ENCODE results near the gene PPP2R2C.

Gene PPP2R2C

DNA sequence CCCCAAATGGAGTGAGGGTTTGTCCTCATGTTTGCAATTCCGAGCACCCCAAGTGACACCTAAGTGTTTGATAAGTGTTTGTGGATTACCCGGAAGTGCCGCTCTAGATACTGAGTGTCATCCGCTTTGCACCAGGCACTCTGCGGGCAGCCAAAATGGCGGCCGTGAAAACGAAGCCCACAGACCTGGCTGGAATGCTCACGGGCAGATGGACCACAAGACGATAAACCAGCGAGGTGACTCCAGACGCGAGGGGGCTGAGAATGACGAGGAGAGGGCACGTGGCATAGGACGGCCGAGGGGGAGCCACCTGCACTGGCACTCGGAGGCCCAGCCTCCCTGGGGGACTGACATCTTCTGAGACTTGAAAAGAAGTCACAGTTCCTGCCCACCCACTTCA lies 51.0 kb downstream of the PPP2R2C start:
- DNase-seq: no peak

DNA sequence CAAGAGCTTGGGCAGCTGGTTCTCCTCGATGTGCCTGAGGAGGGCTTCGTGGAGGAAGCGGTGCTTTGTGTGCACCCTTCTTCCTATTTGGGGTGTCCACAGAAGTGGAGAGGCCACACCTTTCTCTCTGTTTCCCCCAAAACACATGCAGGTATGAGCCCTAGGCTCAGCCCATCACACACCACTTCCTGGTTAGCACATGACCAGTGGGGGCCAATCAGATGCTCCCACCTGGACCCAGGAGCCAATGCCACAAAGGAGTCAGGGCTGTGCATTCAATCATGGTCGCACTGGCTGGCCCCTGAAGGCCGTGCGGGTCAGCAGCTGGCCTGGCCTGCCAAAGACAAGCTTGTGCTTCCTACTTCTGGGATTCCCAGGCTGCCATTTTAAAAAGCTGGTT lies 51.4 kb downstream of the PPP2R2C start:
- no peak for DNase-seq

DNA sequence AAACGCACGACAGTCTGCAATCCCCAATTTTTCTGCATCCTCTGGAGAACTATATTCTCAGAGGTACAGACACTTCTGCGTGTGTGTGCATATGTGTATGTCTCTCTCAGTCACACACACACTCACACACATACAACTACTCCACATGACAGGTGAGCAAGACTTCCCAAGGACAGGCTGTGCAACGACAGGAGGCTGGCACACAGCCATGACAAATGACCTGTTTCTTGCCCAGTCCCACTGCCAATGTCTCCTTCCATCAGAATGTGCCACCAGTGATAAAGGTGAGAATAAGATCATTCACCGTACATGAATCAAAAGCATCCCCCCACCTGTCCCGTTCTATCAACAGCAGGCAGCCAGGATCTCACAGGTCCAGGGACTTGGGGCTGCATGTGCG lies 52.4 kb downstream of the PPP2R2C start:
- no peak for DNase-seq

DNA sequence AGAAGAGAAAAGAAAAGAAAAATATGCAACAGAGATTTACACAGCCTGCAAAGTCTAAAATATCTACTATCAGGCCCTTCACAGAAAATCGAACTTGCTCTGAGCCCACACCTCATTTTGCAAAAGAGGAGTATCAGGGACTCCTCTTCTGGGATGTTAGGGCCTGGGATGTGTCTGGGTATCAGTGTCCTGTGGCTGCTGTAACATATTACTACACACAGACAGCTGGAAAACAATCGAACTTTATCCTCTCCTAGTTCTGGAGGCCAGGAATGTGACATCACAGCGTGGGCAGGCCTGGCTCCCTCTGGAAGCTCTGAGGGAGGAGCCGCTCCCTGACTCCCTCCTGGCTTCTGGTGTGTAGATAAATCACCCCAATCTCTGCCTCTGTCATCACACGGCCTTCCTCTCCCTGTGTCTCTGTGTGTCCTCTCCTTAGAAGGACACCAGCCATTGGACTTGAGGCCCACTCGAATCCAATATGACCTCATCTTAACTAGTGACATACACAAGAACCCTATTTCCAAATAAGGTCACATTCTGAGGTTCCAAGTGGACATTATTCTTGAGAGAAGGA lies 52.9 kb downstream of the PPP2R2C start:
- no peak for DNase-seq

DNA sequence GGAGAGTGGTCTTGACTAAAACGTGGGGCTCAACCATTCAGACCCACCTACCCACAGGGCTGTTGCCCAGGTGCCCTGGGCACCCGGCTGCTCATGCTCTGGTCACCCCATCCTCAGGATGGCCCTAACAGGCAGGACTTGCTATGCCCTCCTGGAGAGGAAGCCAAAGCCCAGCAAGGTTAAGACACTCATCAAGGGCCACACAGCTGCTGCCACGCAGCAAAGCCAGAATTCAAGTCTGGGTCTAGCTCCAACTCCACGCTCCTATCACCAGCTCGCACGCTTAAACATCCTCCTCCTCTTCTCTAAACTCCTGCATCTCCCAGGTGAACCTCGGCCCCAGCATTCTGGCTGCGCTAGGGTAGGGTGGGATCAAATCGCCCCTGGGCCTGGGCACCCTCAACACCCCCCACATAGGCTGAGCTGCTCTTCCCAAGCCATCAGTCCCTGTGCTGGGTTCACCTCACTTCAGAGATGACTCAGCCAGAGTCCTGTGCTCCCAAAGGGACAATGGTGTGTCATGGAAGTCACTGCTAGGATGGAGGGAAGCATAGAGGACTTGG lies 54.1 kb downstream of the PPP2R2C start:
- DNase-seq: no peak

DNA sequence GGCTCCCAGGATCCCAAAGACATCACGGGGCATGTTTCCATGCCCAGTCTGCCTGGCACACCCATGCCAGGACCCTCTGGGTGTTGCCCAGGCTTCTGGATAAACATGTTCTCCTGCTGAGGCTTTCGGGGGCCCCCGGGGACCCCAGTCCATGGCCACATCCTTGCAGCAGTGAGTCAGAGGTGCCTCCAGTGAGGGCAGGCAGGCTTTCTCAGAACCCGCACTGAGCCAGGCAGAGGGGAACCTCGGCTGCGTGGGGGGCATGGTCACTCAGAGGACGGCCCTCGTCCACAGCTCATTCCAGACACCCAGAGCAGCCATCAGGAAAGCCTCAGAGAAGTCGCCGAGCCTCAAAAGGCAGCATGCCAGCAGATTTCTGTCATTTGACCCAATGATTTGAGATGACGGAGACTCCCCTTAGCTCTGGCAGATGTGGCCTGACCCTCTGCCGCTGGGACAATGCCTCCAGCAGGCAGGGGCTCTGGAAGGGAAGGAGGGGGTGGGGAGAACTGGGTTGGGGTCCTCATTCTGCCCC lies 54.8 kb downstream of the PPP2R2C start:
- DNase-seq: no peak

DNA sequence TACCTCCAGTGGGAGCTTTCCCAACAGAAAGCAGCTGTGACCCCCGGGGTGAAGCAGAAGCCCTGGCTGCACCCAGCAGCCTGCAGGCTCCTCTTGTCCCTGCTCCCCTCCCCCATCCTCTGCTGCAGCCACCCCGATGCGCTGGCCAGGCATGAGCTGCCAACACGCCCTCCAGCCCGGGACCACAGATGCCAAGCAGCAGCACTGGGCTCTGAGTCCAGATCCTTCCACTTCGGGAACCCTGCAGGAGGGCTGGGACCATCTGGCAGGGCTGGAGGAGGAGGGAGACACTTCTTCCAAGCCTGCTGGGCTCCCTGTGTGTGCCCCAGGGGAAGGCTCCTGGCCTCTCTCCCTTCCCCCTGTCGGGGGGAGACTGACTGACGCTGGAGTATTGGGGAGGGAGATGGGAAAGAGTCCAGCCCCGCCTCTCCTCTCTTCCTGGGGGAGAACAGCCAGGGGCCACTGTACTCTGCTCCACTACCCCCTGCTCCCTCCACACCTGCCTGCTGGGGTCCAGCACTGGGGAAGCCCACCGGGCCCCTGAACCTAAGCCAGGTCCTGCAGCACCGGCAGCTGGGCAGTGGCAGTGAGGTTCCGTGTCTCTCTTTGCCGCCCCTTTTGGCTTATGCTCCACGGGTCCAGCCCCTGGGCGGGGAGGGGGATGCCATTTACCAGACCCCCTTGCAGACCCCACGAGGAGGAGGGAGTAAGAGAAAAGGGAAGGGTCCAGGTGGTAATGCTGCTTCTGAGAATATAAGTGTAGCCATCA lies 55.7 kb downstream of the PPP2R2C start:
- no peak for DNase-seq

DNA sequence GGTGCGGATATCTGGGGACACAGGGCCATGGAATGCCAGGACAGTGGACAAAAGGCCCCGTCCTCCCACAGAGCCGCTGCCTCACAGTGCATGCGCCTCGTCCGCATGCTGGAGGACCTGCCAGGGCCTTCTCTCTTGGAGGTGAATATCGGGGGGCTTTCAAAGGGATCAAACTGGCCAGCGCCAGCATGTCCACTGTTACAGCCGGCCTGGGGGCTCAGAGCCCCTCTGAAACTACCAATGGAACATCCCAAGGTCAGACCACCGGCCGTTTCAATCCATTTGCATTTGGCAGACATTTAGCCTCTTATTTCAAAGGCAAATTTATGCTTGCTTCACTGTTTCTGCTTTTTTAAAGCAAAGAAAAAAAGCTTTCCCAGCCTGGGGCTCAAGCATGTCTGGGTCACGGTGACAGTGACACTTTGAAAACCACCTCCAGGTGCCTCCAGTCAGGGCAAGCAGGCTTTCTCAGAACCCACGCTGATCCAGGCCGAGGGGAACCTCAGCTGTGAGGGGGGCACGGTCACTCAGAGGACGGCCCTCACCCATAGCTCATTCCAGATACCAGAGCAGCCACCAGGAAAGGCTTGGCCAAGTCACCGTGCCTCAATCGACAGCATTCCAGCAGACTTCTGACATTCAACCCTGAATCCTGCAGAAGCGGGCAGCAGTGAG lies 57.2 kb downstream of the PPP2R2C start:
- DNase-seq: no peak

DNA sequence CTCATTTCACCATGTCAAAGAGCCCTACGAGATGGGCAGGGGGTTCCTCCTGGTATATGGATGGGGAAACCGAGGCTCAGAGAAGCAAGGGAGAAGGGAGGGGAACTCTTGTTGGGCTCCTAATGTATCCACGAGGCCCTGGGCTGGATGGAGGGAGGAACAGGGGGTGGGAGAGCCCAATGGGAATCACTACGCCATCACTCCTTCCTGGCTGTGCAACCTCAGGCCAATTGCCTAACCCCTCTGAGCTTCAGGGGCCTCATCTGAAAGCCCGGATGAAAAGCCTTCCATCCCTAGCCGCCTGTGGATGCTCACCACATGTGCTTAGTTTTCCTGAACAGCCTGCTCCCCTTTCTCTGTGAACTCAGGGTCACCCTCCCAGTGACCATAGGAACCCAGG lies 57.8 kb downstream of the PPP2R2C start:
- no peak for DNase-seq

DNA sequence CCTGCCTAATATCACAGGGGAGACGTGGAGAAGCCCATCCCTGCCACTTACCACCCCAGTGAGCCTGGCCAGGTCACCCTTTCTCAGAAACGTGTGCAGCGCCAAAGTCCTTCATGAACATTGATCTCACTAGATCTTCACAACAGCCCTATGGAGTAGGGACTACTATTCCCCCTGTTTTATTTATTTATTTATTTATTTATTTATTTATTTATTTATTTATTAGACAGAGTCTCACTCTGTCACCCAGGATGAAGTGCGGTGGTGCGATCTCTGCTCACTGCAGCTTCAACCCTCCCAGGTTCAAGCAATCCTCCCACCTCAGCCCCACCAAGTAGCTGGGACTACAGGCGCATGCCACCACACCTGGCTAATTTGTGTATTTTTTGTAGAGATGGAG lies 61.8 kb downstream of the PPP2R2C start:
- no peak for DNase-seq

DNA sequence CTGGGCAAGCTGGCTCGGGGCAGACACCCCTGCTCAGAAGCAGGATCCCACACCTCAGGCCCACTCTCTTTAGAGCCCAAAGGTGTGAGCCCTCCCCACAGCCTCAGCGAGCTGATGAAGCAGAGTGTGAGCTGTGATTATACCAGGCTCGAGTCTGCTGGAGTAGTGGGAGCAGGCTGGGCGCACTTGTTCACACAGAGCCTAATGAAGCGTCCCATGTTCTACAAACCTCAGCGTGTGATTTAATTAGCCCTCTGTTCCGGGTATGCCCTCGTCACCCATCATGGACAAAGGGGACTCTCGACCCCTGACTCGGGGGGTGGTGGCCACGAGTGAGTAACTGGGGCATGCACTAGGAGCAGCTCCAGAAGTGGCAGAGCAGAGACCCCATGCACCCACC lies 62.3 kb downstream of the PPP2R2C start:
- DNase-seq: no peak

DNA sequence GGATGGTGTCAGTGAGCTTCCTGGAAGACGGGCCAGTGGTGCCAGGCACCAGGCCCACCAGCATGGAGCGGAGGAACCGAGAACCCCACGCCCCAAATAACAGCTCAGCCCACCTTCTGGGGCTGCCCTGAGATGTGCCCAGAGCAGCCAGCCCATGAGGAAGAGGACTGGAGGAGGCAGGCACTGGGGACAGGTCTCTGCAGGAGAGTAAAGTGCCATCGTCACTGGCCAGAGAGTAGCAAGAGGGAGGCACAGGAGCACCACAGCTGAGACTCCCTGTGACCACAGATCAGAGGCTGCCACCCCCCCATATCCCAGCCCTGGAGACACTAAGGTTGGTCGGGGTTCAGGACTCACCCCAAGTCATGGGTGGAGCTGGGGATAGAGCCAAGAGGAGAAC lies 63.0 kb downstream of the PPP2R2C start:
- DNase-seq: no peak

DNA sequence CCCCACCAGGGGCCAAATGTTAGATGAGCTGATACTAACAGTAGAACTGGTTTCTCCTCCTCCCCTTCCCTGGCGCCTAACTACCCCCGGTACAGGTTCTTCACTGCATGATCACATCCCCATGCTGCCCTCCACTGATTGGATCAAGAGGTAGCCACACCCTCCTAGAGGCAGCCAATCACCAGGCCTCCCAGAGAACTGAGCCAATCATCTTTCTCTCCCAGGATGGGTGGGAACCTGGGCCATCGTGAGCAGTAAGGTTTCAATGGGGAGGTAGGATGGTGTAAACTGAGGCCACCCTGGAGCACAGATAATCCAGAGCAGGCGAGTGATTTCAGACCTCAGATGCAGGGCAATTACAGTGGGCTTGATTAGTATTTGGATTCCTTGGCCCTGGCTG lies 64.2 kb downstream of the PPP2R2C start:
- no peak for DNase-seq

DNA sequence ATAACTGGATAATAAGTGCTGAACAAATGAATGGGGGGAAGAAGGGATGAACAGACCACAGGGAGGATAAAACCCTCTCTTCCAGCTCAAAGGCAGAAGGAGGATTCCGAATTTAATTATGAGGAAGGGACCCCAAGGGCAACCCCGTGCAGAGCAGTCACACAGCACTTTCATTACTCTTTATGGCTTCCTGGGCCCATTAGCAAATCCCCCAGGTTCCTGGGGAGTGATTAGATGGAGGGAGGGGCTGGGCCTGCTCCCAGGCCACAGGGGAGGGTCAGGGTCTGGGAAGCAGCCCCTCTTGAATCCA lies 67.1 kb downstream of the PPP2R2C start:
- no peak for DNase-seq

DNA sequence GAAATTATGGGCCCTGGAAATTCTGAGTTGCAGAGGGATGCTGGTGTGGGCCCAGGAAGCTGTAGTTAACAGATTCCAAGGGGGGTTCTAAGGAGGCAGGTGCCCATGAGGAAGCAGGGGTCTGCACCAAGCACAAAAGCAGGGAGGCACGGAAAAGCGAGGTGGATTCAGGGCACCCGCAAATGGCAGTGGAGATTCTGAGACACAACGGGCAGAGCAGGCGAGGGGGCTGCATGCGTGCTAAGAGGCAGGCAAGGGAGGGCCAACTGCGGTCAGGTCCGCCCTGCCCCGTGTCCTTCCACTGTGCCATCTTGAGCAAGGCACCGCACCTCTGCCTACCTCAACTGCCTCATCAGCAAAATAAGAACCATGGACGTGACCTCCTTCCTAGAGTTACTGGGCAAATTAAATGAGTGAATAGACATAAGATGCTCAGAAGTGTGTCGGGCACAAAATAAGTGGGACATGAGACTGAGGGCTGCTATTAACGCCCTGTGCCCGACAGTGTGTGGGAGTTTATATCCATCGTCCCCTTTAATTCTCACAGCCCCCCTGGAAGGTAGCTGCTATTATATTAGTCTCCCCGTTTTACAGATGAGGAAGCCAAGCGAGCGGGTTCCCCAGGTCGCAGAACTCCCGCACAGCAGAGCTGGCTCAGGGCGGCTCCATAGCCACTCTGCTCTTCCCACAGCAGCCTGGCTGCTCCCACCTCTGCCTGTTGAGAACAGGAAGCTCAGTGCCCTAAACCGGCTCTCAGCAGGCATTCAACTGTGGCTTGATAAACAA lies 67.6 kb downstream of the PPP2R2C start:
- no peak for DNase-seq

DNA sequence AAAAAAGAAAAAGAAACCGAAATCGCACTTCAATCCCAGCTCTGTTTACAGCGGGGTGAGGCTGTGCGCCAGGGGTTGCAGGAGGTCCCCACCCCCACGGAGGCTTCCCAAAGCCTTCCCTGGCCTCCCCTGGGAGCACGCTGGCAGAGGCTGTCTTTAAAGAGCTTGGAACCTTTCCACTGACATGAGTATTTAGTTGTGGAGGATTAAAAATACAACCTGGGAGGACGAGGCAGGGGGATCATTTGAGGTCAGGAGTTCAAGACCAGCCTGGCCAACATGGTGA lies 69.1 kb downstream of the PPP2R2C start:
- DNase-seq: no peak

DNA sequence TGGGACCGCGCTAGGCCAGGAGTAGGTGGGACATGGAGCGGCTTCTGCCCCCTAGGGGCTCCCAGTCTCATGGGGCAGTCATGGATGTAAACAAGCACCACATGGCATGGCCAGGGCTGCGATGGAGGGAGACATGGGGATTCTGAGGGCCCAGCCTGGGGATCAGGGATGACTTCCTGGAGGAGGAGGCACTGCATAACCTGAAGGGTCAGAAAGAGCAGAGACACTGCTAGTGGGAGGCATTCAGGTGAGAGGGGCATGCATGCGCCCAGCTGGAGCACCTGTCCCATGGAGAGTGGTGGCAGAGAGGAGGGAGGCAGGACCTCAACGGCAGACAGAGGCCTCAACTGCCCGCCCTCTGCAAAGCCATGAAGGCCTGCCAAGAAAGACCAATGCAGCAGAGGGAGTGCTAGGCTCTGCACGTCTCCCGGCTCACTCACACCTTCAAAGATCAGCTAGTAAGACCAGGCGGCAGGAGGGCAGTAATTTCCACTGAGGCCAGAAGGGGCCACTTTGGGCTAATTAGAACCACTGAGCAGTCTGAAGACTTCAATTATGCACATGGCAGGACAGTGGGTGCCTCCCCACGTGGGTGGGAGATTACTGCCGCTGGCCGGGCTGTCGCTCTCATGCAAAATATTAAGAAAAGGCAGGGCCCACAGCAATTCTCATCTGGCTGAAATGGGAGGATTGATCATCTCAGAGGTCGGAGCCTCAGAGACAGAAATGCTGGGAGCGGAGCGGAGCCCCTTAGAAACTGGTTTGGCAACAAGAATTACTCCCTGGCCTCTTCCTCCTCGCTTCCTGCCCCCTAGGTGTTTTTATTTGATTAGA lies 69.6 kb downstream of the PPP2R2C start:
- DNase-seq: no peak

DNA sequence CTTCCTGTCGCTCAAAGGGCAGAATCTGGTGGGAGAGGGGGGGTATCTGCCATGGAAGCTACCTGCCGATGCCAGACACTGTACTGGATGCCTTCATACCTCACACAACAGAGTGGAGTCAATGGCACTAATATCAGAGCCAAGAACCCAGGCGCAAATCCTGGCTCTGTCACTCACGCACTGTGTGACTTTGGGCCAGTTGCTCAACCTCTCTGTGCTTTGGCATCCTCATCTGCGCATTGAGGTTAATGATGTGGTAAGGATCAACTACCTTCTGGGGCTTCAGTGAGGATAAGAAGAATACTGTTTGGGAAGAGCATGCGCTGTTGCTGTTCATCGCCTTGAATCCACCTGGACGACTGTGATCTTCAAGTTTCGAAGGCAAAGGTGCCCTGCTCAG lies 70.6 kb downstream of the PPP2R2C start:
- DNase-seq: no peak

DNA sequence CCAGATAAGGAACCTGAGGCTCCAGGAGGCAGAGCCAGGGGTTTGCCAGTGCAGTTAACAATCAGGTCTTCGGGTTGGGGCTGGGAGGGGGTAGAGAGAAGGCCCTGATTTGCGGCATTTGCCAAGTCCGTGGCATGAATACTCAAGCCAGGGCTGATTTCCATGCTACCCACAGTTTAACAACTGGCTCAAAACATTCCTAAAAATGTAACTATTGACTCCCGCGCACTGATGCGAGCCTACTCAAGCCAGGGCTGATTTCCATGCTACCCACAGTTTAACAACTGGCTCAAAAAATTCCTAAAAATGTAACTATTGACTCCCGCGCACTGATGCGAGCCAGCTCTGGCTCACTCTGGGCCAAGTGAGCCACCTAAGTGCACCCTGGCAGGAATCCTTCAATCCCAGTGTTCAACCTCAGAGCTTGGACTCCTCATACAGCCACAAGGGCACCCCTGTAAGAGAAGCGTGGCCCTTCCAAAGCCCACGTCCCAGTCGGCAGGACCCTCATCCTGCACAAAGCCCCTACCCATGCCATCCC lies 75.6 kb downstream of the PPP2R2C start:
- no peak for DNase-seq

DNA sequence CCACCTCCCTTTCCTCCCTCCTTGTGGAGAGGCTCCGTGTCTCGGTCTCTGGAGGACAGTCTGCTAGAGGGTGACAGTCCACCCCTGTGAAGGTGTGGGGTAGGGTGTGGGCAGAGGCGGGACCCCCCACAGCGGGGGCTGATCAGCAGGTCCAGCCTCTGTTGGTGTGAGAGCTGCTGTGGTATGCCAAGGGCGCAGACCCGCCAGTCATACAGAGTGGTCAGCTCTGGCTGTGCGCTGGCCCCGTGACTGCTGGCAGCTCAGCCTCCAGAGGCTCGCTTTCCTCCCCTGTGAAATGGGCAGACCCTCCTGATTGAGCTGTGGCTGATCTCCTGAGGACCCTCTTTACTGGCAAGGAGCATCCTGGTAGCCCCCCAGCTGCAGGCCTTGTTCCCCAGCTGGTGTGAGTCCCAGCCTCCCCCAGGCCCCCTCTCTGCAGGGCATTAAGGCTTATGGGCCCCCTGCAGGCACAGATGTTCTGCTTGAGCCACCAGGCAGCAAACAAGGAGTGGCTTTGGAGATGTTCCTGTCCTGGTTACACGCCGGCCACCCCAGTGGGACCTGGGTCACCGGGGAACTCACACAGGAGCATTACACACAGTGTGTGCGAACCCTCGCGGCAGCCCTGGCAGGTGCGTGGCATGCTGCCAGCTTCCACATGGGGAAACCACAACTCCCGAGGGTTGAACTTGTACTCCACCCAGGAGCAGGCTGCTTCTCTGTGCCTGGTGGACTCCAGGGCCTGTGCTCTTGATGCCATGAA lies 76.8 kb downstream of the PPP2R2C start:
- DNase-seq: no peak

DNA sequence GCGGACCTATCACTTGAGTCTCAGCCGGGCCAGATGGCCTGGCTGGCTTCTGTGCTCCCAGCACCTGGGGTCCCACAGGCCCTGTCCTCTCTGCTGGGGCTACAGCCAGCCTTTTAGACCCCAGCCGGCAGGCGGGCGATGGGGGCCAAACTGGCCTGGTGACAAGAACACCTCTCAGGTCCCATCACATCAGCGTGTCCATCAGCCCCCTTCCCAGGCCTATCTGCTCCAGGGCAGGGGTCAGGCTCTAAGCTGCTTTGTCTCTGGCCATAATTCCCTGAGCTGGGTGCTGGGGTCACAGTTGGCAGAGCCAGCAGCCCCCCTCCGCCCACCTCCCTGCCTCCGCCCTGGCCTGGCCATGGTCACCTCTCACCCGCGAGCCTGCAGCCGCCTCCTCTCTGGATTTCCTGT lies 77.7 kb downstream of the PPP2R2C start:
- no peak for DNase-seq
